Measurements from ENCODE around the gene GRIK5.

Gene GRIK5

GRCh38 chr19:42076380-42076944 lies 6.5 kb upstream of the GRIK5 start:
- peak; percentile 15 for DNase-seq (ENCODE audit: low read depth)

- peak; percentile 94 for DNase-seq (ENCODE audit: low read depth)
Observed at GRCh38 chr19:42075616-42076379, 5.8 kb upstream of the GRIK5 start, which contains the start of gene ZNF574. ZNF574 (plus strand) TSS chr19:42076166; CDS start chr19:42078607, 2,441 bp downstream.

- no peak for DNase-seq (ENCODE audit: low read depth)
Observed at GRCh38 chr19:42075364-42075615, 5.3 kb upstream of the GRIK5 start.

- no peak for DNase-seq (ENCODE audit: low read depth)
Observed at GRCh38 chr19:42074513-42075363, 4.7 kb upstream of the GRIK5 start.

GRCh38 chr19:42071247-42071646 lies 1.2 kb upstream of the GRIK5 start:
- no peak for DNase-seq (ENCODE audit: low read depth)

GRCh38 chr19:42068756-42069571 lies 1.0 kb downstream of the GRIK5 start:
- DNase-seq (ENCODE audit: low read depth), result no peak

GRCh38 chr19:42068361-42068755 lies 1.6 kb downstream of the GRIK5 start:
- DNase-seq (ENCODE audit: low read depth), result no peak

- no peak for DNase-seq (ENCODE audit: low read depth)
Observed at GRCh38 chr19:42067315-42067888, 2.6 kb downstream of the GRIK5 start.

GRCh38 chr19:42066075-42066754 lies 3.8 kb downstream of the GRIK5 start:
- DNase-seq (ENCODE audit: low read depth), result no peak

GRCh38 chr19:42065511-42065910 lies 4.5 kb downstream of the GRIK5 start:
- DNase-seq (ENCODE audit: low read depth), result no peak

GRCh38 chr19:42065051-42065450 lies 5.0 kb downstream of the GRIK5 start:
- DNase-seq (ENCODE audit: low read depth), result no peak

GRCh38 chr19:42064432-42064831 lies 5.6 kb downstream of the GRIK5 start:
- DNase-seq (ENCODE audit: low read depth), result no peak

- DNase-seq (ENCODE audit: low read depth), result no peak
Observed at GRCh38 chr19:42062381-42062780, 7.6 kb downstream of the GRIK5 start.

- no peak for DNase-seq (ENCODE audit: low read depth)
Observed at GRCh38 chr19:42060117-42060516, 9.9 kb downstream of the GRIK5 start.

GRCh38 chr19:42059196-42059595 lies 10.8 kb downstream of the GRIK5 start:
- no peak for DNase-seq (ENCODE audit: low read depth)

- DNase-seq (ENCODE audit: low read depth), result no peak
Observed at GRCh38 chr19:42057846-42058245, 12.2 kb downstream of the GRIK5 start.

GRCh38 chr19:42054205-42054604 lies 15.8 kb downstream of the GRIK5 start:
- DNase-seq (ENCODE audit: low read depth), result no peak

GRCh38 chr19:42053037-42053935 lies 16.7 kb downstream of the GRIK5 start:
- no peak for DNase-seq (ENCODE audit: low read depth)

GRCh38 chr19:42052241-42052863 lies 17.7 kb downstream of the GRIK5 start:
- DNase-seq (ENCODE audit: low read depth), result no peak

Measured in stimulated activated CD8-positive, alpha-beta memory T cell treated with anti-CD3 and anti-CD28 coated beads, Interleukin-12 subunit alpha, Interleukin-12 subunit beta, amount 100 ng/mL, for 4 hours (primary cell).